GM23248 (cell line): ENCODE results near the gene HOXC5. TPM values are rescaled to one million over a fixed set of nuclear protein-coding genes. Genes with fewer than 3 reads are reported as not detected.

ENCODE experiments used
- DNase-seq: peaks from one replicate; pipeline ENCODE4 v3.0.0-alpha.2; 2015
- H2AFZ ChIP-seq: fragments of 200-600 bp; sonication (generic); 2 replicates; pipeline ENCODE4 v1.6.1; 2016; ENCODE audit warnings: antibody characterized with exemption
- H3F3A ChIP-seq: fragments of 200-600 bp; sonication (generic); 2 replicates; pipeline ENCODE4 v1.6.1; 2016; ENCODE audit warnings: mild to moderate bottlenecking, antibody characterized with exemption, mixed run types; ENCODE audit not compliant: insufficient read depth
- H3K27ac ChIP-seq: fragments of 200-600 bp; sonication (generic); 2 replicates; pipeline ENCODE4 v1.5.1; 2016; ENCODE audit warnings: mild to moderate bottlenecking
- H3K27me3 ChIP-seq: fragments of 200-600 bp; sonication (generic); replicated peaks from 2 replicates; pipeline ENCODE4 v1.6.1; 2016; ENCODE audit warnings: mild to moderate bottlenecking; ENCODE audit not compliant: insufficient read depth
- H3K36me3 ChIP-seq: fragments of 200-600 bp; sonication (generic); 2 replicates; pipeline ENCODE4 v1.6.1; 2016; ENCODE audit warnings: low read depth, mild to moderate bottlenecking
- H3K4me1 ChIP-seq: fragments of 200-600 bp; sonication (generic); 2 replicates; pipeline ENCODE4 v1.6.1; 2016; ENCODE audit warnings: mild to moderate bottlenecking; ENCODE audit not compliant: insufficient read depth
- H3K4me2 ChIP-seq: fragments of 200-600 bp; sonication (generic); one replicate; pipeline ENCODE4 v1.6.1; 2016; ENCODE audit warnings: mild to moderate bottlenecking; ENCODE audit not compliant: unreplicated experiment
- H3K4me3 ChIP-seq: fragments of 200-600 bp; sonication (generic); 2 replicates; pipeline ENCODE4 v1.5.1; 2016; ENCODE audit warnings: mild to moderate bottlenecking
- H3K79me2 ChIP-seq: fragments of 200-600 bp; sonication (generic); 2 replicates; pipeline ENCODE4 v1.6.1; 2016; ENCODE audit warnings: mild to moderate bottlenecking; ENCODE audit not compliant: insufficient read depth
- H3K9ac ChIP-seq: fragments of 200-600 bp; sonication (generic); 2 replicates; pipeline ENCODE4 v1.6.1; 2016; ENCODE audit warnings: mild to moderate bottlenecking
- H3K9me2 ChIP-seq: fragments of 200-600 bp; sonication (generic); 2 replicates; pipeline ENCODE4 v1.6.1; 2016; ENCODE audit warnings: mixed run types, mild to moderate bottlenecking, moderate library complexity; ENCODE audit not compliant: insufficient read depth
- H3K9me3 ChIP-seq: fragments of 200-600 bp; sonication (generic); one replicate; pipeline ENCODE4 v1.6.1; 2017; ENCODE audit warnings: low read depth
- H4K20me1 ChIP-seq: fragments of 200-600 bp; sonication (generic); 2 replicates; pipeline ENCODE4 v1.6.0; 2016; ENCODE audit not compliant: insufficient read depth
- EZH2 ChIP-seq: fragments of 200-600 bp; sonication (generic); IDR thresholded peaks from 2 replicates; pipeline ENCODE4 v1.6.1; 2018; ENCODE audit warnings: antibody characterized with exemption, mild to moderate bottlenecking; ENCODE audit not compliant: insufficient read depth, poor library complexity, severe bottlenecking
- EZH2phosphoT487 ChIP-seq: fragments of 200-600 bp; sonication (generic); IDR thresholded peaks from 2 replicates; pipeline ENCODE4 v1.6.1; 2018; ENCODE audit warnings: antibody characterized with exemption, moderate library complexity, mild to moderate bottlenecking, low read depth; ENCODE audit not compliant: insufficient read depth
- WGBS, 2 experiments: methylation state at CpG; one replicate each; pipeline ENCODE4 v1.1.6; 2015 to 2017; ENCODE audit warnings: low lambda C conversion rate in 2 of 2, low coverage in 1 of 2; ENCODE audit errors: missing lambda C conversion rate in 2 of 2; 5-methylcytosine and 5-hydroxymethylcytosine counted together
- in situ Hi-C: fragments of 300-500 bp; cut with MboI; formaldehyde crosslinking; loops from 2 replicates; pipeline ENCODE4 v1.15.0; 2020
- polyA plus RNA-seq: library from polyadenylated mRNA; unstranded; fragments of >200 nt; fragmentation: Nextera tagmentation; extraction: Ambion mirVana; gene quantifications from 2 replicates; pipeline ENCODE4 v1.2.1, GENCODE V29; 2016
- total RNA-seq: library from RNA; depleted of rRNA; stranded (reverse); fragments of >200 nt; shearing (Covaris generic); gene quantifications from 2 replicates; pipeline ENCODE4 v1.2.3, GENCODE V29; 2014

Gene HOXC5
- total and polyA plus RNA-seq, 2 experiments from 2014 or later: 0.65 to 1.8 TPM

- Histone ChIP-seq H3K4me3 (peak overlapping the region; percentile 56), H3K4me1 (peaks cover 8% of the 10 kb centered on the region; the same call in 1 of the 2 replicates)
These were observed 37.9 kb upstream of the HOXC5 start for GRCh38 chr12:53995002-53995377.

GRCh38 chr12:53995378-53996239 lies 37.2 kb upstream of the HOXC5 start:
- H2AFZ ChIP-seq: peak overlapping the region; percentile 70
- no peak for TF ChIP-seq EZH2
- no peak for TF ChIP-seq EZH2phosphoT487
- no peaks in the 10 kb centered on the region for H4K20me1 ChIP-seq
- peak overlapping the region; percentile 66 for H3K4me2 ChIP-seq
- no peaks in the 10 kb centered on the region for H3K9me2 ChIP-seq
- H3F3A ChIP-seq: no peaks in the 10 kb centered on the region
- DNase-seq: peak; percentile 64
- 0 out of 2 replicates have a peak, but pooled peaks cover 1% of the 10 kb centered on the region for H3K79me2 ChIP-seq
- H3K9ac ChIP-seq: peak overlapping the region; percentile 75
- peak overlapping the region; percentile 56 for H3K4me3 ChIP-seq
- H3K4me1 ChIP-seq: peaks cover 2% of the 10 kb centered on the region; the same call in 1 of the 2 replicates
- 25 to 40% methylated on average over 37 to 45 of the region's 48 CpGs for WGBS, 2 experiments
- H3K36me3 ChIP-seq: no peaks in the 10 kb centered on the region
- no peaks in the 10 kb centered on the region for H3K9me3 ChIP-seq
- no peak overlapping the region for H3K27ac ChIP-seq
- peaks cover 42% of the 10 kb centered on the region for H3K27me3 ChIP-seq
- in situ Hi-C loops: no loop called here

More at GRCh38 chr12:53995002-53995377, 37.9 kb upstream of the HOXC5 start:
- Histone ChIP-seq H3K27ac (no peak overlapping the region), H3K36me3 (no peaks in the 10 kb centered on the region), H3K9ac (peak overlapping the region; percentile 75), H3K4me2 (peak overlapping the region; percentile 66), H3K9me3 (no peaks in the 10 kb centered on the region), H3K9me2 (no peaks in the 10 kb centered on the region), H4K20me1 (no peaks in the 10 kb centered on the region), H3K27me3 (peaks cover 48% of the 10 kb centered on the region), H3F3A (no peaks in the 10 kb centered on the region), H3K79me2 (no peaks in the 10 kb centered on the region), H2AFZ (peak overlapping the region; percentile 70)
- in situ Hi-C loops: no loop called here
- peak; percentile 62 for DNase-seq
- TF ChIP-seq EZH2phosphoT487: 0 out of 2 replicates have a peak, but pooled peaks have one; percentile 54
- TF ChIP-seq EZH2: peak; percentile 63
- WGBS, 2 experiments: 10% methylated on average over 17 of the region's 17 CpGs

- TF ChIP-seq EZH2: no peak
- TF ChIP-seq EZH2phosphoT487: no peak
- Histone ChIP-seq H3K9me3 (no peaks in the 10 kb centered on the region), H4K20me1 (no peaks in the 10 kb centered on the region), H3K79me2 (peaks cover 9% of the 10 kb centered on the region; the same call in 1 of the 2 replicates), H3K36me3 (no peaks in the 10 kb centered on the region), H3K9ac (peak overlapping the region; percentile 75), H2AFZ (no peak overlapping the region), H3K27ac (no peak overlapping the region), H3K4me3 (no peak overlapping the region), H3K9me2 (no peaks in the 10 kb centered on the region), H3K4me2 (no peak overlapping the region), H3K4me1 (peaks cover 3% of the 10 kb centered on the region; the same call in 1 of the 2 replicates), H3F3A (no peaks in the 10 kb centered on the region), H3K27me3 (peaks cover 33% of the 10 kb centered on the region)
- WGBS, 2 experiments: 93% methylated on average over 29 of the region's 29 CpGs
- no peak for DNase-seq
- in situ Hi-C loops: no loop called here
These were observed 36.3 kb upstream of the HOXC5 start for GRCh38 chr12:53996240-53997203.
